ENCODE data around the gene HHIPL1.

The HHIPL1 gene

DNA sequence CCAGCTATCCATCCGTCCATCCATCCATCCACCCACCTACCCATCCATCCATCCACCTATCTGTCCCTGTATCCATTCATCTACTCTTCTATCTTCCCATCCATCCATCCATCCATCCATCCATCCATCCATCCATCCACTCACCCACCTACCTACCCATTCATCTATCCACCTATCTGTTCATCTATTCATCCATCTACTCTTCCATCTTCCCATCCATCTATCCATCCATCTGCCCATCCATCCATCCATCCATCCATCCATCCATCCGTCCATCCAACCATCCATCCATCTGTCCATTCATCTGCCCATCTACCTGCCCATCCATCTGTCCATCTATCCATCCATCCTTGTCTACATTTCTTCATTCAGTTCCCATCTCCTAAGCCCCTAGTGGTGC lies 17.8 kb upstream of the HHIPL1 start:
- TF ChIP-seq CTCF (IDR thresholded peaks at IDR 0.05; ENCODE audit: extremely low read depth, insufficient read depth, missing control alignments), result no peak

DNA sequence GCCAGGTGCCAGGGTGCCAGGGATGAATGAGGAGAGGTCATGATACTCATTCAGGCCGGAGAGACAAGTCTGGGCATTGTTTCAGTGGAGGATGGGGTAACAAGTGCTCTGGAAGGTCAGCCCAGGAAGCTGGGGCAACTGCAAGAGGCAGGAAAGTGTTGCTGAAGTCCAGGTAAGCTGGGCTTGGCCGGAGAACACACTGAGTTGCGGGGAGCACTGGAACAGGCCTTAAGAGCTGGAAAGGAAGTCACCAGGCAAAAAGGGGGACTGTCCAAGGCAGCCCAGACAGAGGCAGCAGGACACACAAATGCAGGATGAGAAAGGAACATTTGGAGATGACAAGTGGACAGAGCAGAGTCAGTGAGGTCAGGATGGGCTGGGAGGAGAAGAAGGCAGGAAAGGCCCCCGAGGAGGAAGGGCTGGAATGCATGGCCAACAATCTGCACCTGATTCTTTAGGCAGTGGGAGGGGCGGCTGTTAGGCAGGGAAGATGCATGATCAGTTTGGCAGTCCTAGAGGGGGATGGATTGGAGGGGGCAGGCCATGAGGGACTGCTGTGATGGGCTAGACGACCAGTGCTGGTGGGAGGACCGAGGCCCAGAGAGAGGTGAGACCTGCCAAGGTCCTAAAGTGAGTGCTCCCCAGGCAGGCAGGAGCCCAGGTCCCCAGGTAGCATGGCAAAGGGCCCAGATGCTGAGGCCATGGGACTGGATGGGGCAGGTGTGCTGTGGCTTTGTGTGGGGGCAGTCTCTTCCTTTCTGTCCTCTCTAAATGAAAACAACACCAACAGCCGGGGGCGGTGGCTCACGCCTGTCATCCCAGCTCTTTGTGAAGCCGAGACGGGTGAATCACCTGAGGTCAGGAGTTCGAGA lies 17.2 kb upstream of the HHIPL1 start:
- in situ Hi-C loops (cut with MboI; ENCODE audit: low pct_unique_long_range_greater_than_20kb, low sequenced_read_pairs, unreplicated experiment), result no loop called here
- no peak for DNase-seq (ENCODE audit: low spot score)
- no peak for TF ChIP-seq CTCF (IDR thresholded peaks at IDR 0.05; ENCODE audit: extremely low read depth, insufficient read depth, missing control alignments)

More for the DNA sequence above, 17.8 kb upstream of the HHIPL1 start:
- no peak for DNase-seq (ENCODE audit: low spot score)
- in situ Hi-C loops (cut with MboI; ENCODE audit: low pct_unique_long_range_greater_than_20kb, low sequenced_read_pairs, unreplicated experiment), result no loop called here

DNA sequence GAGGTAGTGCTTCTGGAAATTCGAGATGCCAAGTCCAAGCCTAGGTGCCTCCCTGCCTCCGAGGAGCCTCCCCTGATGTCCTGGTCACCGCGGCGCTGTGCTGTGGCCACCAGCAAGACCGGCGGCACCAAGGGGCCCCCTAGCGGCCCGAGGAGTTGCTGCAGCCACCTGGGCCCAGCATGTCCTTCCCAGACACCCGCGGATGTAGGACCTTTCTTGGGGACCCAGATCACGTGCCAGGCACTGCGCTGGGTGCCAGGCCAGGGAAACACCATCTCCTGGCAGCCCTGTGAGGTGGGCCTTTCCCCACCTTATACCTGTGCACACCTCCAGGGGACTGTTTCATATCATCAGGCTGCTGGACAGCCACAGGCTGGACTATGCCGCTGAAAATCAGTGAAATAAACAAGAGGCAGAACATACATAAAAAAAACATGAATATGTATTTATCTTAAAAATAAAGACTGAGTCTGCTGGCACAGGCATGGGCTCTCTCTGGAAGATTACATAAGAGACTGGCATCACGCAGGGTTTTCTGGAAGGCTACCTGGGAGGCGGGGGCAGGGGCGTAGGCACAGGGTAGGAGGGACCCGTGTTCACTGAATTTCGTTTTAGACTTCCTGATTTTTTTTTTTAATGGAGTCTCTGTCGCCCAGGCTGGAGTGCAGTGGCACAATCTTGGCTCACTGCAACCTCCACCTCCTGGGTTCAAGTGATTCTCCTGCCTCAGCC lies 15.9 kb upstream of the HHIPL1 start:
- DNase-seq (ENCODE audit: low spot score), result peak; percentile 86
- peak; percentile 95 for TF ChIP-seq CTCF (IDR thresholded peaks at IDR 0.05; ENCODE audit: extremely low read depth, insufficient read depth, missing control alignments)
- in situ Hi-C loops (cut with MboI; ENCODE audit: low pct_unique_long_range_greater_than_20kb, low sequenced_read_pairs, unreplicated experiment), result no loop called here

DNA sequence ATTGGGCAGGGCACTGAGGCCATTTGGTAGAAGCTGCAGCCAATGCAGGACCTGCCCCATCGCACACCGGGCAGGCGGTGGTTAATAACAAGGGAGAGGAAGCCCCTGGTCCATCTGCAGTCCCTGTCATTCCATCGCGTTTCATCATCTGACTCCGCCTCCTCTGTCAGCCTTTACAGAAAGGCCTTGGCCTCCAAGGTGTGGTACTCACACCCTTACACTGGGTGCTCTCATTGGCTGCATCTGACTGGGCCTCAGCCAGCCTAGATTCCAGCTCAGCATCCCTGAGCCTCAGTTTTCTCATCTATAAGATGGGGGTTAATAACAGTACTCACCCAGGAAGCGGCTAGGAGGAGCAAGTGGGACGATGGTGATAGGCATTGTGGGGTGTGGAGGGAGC lies 14.7 kb upstream of the HHIPL1 start:
- DNase-seq (ENCODE audit: low spot score), result no peak
- no peak for TF ChIP-seq CTCF (IDR thresholded peaks at IDR 0.05; ENCODE audit: extremely low read depth, insufficient read depth, missing control alignments)
- in situ Hi-C loops (cut with MboI; ENCODE audit: low pct_unique_long_range_greater_than_20kb, low sequenced_read_pairs, unreplicated experiment), result loop anchor here (10.0 kb wide), 1 partner anchor 95 kb away; no protein-coding TSS in a partner anchor

DNA sequence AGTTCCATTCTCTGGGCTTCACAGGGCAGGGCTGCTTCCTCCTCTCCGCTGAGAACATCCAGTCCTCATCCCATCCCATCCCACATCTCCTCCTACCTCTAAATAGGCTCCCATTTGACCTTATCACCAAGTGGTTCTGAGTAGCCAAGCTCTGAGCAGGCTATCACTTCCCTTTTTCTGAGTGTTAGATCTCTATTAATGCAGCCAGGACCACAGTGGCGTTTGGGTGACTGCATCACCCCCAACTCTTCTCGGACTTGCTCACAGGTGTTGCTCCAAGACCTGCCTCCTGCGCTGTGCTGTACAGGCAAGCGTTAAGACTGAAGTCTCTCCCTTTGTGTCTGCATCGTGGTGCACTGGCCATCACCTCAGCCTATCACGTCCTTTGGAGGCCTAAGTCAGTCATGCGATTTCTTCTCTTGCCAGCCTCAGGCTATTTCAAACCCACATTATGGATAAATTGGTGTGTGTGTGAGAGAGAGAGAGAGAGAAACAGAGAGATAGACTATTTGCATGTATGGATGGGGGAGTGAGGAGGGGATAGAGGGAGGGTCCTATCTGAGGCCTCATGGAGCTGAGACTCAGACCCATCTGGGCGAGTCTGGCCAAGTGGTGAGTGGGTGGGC lies 12.4 kb upstream of the HHIPL1 start:
- DNase-seq (ENCODE audit: low spot score), result no peak
- TF ChIP-seq CTCF (IDR thresholded peaks at IDR 0.05; ENCODE audit: extremely low read depth, insufficient read depth, missing control alignments), result no peak
- in situ Hi-C loops (cut with MboI; ENCODE audit: low pct_unique_long_range_greater_than_20kb, low sequenced_read_pairs, unreplicated experiment), result loop anchor here (10.0 kb wide), 1 partner anchor 98 kb away; no protein-coding TSS in a partner anchor

GRCh38 chr14:99633141-99633540 lies 11.8 kb upstream of the HHIPL1 start:
- no peak for DNase-seq (ENCODE audit: low spot score)
- TF ChIP-seq CTCF (IDR thresholded peaks at IDR 0.05; ENCODE audit: extremely low read depth, insufficient read depth, missing control alignments), result no peak
- in situ Hi-C loops (cut with MboI; ENCODE audit: low pct_unique_long_range_greater_than_20kb, low sequenced_read_pairs, unreplicated experiment), result loop anchor here (10.0 kb wide), 1 partner anchor 98 kb away; no protein-coding TSS in a partner anchor

All from GM13977 (cell line).